Measurements from ENCODE around the gene SCARB2. TPM values are rescaled to one million over a fixed set of nuclear protein-coding genes. Genes with fewer than 3 reads are reported as not detected.

Gene SCARB2
- total RNA-seq, 1 donor from 2014 or later = 259 TPM

DNA sequence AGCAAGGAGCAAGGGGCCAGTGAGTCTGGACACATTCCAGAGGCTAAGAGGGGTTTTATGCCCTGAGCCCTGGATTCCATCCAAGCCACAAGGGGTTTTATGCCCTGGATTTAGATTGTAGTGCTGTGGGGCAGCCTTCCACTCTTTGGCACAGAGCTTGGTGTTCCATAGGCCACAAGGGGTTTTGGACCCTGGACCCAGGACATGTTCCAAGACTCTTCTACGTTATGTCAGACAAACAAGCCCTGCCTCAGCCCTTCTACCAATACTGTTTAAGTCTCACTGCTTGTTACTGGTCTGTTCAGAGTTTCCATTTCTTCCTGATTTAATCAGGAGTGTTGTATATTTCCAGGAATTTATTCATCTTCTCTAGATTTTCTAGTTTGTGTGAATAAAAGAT lies 12.8 kb upstream of the SCARB2 start:
- no peak for DNase-seq (ENCODE audit: low read depth)

DNA sequence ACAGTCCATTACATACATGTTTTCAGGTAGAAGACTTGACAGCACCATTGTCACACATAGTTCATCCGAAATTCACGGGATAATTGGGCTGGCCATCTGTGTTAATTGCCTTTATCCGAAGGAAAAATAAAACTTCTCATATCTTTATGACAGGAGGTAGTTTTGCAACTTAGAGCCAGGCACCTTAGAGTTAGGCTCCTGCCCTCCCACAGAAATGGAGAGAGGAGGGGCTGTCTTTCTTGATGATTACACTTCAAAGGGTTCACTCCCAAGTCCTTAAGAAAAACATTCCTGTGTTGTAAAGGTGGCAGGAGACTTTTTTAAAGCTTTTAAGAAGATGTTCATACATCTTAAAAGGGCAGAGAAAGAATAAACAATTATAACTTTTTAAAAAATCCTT lies 10.5 kb upstream of the SCARB2 start:
- DNase-seq (ENCODE audit: low read depth) = no peak

DNA sequence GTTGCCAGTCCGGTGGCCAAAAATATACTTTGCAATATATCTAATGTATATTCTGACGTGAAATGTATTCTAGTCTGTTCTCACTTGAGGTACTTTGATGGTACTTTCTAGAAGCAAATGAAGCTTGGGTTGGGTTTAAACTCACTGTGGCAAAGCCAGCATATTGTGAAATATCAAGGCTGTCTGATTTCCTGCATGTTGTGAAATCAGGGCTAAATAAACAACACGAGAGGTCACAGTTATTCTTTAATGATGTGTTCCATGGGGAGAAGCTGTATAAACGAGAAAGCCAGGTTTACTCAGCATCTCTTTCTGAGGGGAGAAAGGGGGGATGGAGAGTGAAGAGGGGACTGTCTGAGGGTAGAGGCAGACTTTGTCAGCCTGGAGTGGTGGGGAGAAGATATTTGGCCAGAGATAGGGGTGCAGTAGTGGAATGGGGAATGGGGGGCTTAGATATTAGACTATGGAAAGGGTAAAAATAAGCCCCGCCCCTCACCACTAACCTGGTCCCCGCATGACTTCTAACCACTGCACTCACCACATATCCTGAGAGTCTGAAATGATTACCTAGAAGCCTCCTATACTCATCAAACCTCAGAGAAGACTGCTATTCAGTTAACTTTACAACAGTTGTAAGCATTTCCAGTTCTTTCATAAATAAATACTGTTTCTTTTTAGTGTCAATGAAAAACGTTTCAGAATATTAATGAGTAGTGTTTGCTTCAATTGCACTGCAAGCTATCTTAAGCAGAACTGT lies 5.9 kb upstream of the SCARB2 start:
- peak; percentile 97 for DNase-seq (ENCODE audit: low read depth)

DNA sequence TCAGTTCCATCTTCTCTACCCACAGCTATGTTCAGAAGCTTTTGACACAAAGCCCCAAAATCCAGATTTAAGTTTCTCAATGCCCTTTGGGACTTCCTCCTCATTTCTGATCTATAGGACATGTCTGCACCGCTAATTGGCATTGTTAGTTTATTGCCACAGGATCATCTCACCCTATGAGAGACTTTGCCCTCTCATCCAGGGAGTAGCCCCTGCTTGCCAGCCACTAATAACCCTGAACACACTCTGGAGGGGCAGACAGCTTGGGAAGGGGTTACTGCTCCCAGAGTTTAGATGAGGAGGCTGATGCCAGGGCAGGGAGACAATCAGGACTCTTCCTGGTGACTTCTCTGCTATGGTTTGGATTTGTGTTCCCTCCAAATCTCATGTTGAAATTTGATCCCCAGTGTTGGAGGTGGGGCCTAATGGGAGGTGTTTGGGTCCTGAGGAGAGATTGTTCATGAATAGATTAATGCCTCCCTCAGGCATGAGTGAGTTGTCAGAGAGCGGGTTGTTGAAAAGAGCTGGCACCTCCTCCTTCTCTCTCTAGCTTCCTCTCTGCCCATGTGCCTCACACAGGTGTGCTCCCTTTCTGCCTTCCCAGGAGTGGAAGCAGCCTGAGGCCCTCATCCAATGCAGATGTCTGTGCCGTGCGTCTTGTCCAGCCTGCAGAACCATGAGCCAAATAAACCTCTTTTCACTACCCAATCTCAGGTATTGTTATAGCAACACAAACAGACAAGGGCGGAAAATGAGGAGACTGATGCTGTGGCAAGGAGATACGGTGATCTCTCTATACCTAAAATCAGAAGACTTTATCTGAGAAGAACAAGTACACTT lies 3.6 kb upstream of the SCARB2 start:
- no peak for DNase-seq (ENCODE audit: low read depth)

DNA sequence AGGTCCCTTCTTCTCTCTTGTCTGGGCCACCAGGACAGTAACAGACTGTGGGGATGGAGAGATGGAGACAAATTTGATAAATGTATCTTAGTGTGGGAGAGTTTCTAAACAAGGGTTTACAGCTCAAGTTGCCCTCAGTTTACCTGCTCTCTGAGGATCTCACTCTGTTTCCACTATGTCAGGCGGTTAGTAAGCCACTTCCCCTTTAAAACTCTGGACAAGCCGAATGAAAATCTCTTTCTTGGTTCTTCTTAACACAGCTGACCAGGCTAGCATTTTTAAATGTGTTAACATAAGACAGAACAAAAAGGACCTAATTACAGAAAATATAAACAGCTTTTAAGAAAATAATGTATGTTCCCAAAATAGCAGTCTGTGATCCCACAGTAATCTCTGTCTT lies 2.9 kb upstream of the SCARB2 start:
- no peak for DNase-seq (ENCODE audit: low read depth)

DNA sequence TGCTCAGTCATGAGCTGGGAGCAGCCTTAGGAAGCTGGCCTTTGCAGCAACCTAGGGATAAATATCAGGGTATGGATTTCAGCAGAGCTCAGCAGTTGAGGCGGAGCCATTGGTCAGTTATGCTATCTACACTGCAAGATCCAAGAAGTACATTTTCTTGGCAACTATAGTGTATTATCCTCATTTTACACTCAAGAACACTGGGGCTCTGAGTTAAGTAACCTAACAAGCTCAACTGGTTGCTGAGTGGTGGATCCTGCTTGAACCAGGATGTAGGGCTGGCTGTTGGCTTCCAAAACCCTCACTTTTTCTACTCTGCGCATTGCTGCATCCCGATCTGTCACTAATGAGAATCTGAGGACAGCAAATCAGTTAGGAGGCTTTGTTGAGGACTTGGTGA lies 1.5 kb upstream of the SCARB2 start:
- no peak for DNase-seq (ENCODE audit: low read depth)

DNA sequence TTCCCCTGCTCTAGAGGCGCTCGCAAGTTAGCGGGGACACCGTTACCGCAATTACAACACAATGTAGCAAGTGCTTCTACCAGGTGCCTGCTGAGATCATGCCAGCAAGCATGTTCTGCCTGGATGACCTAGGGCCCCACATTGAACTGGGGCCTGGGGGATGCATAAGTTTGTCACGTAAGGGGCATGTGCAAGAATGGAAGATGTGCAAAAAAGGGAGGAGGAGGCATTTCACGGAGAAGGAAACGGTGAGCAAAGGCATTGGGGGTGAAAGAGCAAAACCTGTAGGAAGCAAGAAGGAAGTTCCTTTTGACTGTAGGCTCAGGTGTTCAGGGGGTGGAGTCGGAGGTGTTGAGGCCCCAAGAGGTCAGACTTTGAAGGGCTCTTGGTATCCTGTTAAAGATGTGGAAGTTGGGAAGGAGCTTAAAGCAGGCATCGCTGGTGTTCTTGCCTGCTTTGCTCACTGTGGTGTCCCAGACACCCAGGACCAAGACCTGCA lies 602 bp upstream of the SCARB2 start:
- no peak for DNase-seq (ENCODE audit: low read depth)

DNA sequence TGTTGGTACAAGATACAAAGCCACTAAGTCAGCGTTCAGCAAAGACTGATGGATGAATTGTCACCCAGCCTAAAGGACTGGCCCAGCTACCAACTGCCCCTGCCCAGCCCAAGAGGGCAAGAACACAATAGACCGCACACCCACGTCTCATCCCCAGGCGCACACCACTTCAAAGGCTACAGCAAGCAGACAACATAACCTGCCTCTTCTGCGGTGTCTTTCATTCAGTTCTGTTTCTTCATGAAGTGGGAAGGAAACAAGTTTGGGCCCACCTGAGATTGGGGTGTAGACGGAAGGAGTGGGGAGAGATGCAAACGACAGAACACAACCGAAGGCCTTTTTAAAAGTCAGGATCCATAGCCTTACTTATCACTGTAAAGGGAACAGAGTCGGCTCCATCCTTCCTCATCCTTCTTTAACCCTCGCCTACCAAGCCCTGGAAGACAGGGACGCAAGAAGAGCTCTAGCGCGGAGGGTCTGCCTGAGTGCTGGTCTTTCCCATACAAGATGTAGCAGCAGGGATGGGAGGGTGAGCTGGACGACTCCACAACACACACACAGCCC lies 691 bp downstream of the SCARB2 start:
- DNase-seq (ENCODE audit: low read depth) = no peak

DNA sequence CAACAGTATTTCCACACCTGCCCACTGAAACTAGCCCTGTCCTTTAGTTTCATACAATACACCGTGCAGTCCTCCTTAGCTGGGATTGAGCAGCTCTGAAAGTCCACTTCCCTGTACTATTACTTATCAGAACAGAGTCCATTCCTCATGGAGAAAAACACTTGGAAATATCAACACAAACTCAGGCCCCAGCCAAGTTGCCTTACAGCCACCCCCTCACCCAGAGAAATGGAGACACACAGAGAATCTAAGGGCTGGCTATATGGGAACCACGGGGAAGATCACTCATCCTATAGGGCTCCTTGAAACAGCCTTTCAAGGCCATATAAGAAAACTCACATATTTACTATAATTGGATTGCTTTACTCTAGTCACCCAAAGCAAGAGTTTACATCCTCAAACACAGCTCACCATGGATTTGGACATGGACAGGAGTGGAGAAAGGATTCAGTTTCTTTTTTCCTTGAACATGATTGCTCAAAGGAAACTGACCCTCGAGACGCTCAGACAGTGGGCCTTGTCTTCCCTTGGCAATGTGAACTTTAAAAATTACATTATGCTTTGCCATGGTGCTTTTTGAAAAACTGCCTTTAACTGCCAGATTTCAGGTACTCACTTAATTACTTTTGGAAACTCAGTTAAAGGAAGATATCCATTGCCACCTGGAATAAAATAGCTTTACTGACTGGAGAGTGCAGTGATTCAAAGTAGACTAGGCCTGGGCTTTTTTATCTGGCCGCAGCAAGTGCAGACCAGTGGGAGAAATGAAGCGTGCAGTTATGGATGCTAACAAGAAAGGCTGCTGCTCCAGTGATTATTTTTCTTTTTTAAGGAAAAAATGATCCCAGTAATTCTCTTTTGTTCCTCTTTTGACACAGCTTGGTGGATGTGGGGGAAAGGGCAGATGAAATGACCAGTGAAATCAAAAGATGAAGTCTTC lies 1.6 kb downstream of the SCARB2 start:
- DNase-seq (ENCODE audit: low read depth) = no peak

DNA sequence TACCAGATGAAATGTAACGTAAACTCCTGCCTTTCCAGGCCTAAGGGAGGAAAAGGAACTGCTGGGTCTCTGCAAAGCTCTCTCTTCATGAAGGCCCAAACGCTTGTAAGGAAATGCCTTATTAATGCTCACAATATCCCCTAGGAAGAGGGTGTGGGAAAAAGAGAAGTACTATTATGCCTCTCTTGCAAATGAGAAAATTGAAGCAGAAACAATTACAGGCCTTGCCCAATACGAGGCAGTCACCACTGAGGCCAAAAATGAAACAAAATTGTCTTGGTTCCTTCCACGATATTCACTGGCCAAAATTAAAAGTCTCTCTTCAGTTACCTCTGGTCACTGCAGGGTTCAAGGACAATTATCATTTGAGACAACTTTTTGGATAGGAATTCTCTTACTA lies 3.2 kb downstream of the SCARB2 start:
- no peak for DNase-seq (ENCODE audit: low read depth)

DNA sequence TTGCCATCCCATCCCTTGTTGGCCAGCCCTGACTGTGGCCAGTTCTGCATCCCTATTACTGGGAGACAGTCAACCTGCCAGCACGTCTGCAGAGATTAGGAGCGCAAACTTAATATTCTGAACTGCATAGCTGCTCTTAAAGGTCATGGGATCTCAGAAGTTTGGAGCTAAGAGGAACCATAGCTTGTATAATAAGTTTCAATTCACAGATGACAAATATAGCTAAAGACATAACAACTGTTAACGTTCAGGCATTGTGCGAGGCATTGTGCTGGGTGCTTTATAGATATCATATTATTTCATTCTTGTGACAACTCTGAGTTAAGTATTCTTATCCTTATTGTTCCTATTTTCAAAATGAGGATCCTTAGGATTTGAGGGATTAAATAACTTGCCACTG lies 3.7 kb downstream of the SCARB2 start:
- no peak for DNase-seq (ENCODE audit: low read depth)

DNA sequence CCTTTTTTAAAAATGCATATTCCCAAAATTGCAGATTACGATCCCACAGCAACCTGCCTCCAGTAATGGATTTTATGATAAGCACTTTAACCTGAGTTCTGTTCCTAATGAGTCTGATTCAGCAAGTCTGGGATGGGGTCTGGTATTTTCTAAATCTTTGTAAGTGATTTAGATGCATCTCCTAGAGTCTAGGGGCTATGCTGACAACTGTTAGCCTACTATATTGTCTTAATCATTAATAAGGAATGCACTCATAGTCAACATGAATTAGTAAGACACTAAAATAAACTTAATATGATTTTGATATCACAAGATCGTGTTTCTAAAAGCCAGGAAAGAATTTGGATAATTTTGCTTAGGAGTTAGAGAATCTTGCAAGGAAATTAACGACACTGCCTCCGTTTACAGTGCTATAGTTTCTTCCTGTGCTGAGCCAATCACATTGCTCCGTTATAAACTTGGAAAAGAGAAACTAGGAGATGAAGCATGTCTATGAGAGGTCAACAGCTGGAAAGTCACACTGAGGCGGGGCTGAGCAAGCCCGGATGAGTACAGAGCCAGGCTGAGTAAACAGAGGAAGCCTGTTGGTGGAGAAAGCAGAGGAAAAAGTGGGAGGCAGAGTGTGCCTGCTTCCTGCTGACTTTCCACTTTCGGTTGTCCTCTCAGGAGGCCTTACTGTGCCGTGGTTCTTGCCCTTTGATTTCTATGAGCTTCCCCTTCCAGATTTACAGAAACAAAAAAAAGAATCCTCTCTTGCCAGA lies 5.4 kb downstream of the SCARB2 start:
- peak; percentile 74 for DNase-seq (ENCODE audit: low read depth)

DNA sequence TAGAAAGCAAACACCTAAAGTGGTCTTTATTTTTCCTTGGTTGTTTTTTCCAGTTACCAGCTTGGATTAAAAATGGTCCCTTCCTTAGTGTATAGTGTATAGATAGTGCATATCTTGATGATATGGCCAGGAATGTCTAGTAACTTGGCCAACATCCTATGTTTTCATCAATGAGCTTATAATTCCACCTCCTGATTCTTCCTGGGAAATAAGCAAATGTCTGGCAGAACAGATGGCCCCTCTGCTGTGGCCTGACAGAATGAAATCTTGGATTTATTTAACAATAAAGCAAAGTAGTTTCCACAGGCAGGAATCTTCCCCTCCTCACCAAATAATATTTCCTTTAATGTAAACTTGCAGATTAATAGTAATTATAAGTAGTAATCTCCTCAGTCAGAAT lies 6.1 kb downstream of the SCARB2 start:
- no peak for DNase-seq (ENCODE audit: low read depth)

DNA sequence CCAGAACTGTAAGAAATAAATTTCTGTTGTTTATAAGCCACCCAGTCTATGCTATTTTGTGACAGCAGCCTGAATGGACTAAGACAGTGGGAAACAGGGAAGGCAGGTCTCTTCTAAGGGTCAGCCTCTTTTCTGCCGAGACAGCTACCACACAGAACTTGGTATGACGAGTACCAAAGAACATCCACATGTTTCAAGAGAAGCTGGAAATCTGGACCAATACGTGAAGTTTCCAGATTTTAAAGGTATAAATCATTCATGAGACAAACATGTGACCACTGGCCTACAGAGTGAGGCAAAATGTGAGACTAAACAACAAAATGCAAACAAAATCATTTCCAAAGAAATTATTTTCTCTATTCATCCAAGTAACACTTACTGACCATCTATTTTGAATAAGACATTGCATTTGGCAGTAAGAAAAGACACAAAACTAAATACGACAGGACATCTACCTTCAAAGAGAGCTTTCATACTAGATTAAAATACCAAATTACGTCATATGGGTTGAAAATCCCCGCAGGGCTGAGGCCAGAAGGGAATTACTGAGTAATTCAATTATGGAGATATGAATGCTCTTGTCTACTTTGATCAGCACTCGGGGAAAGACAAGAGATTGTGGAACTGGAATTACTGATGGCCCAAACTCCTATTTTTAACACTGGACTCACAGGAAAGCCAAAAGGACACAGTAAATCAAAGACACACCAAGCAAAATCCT lies 7.2 kb downstream of the SCARB2 start:
- DNase-seq (ENCODE audit: low read depth) = no peak

DNA sequence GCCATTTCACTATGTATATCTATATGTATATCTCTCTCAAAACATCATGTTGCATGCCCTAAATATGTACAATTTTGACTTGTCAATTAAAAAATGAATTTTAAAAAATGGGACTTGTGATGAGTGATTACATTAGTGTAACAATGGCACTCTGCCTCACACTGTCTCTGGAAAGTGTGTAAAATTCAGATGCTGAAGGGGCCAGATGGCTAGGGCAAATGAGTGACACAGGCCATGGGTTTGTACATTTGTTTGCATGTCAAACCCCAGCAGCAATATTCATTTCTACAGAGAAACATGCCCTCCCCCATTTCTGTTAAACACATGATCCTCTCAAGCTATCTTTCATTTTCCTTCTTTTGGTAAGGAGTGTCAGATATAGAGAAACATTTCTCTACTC lies 8.1 kb downstream of the SCARB2 start:
- no peak for DNase-seq (ENCODE audit: low read depth)

DNA sequence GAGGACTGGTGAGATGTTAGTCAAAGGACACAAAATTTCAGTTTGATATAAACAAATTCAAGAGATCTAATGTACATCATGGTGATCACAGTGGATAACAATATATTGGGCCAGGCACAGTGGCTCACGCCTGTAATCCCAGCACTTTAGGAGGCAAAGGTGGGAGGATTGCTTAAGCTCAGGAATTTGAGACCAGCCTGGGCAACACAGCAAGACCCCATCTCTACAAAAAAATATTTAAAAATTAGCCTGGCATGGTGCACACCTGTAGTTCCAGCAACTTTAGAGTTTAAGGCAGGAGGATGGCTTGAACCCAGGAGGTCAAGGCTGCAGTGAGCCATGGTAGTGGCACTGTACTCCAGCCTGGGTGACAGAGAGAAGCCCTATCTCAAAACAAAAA lies 8.7 kb downstream of the SCARB2 start:
- no peak for DNase-seq (ENCODE audit: low read depth)

DNA sequence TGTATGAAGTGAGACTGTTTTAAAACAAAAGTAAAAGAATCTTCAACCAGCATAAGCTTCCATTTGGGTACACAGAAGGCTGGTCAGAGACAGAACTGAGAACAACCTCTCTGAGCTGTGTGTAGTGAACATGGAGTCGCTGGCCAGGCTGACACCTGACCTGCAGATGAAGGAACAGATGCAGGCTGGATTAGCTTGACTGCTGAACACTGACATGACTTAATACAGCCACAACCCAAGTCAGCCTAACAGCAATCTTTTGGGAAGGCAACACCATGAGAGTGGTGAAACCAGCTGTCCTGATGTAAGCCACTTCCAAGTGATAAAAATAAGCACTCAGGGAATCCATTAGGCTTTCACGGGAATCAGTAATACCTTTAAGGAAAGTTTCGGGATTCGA lies 10.1 kb downstream of the SCARB2 start:
- no peak for DNase-seq (ENCODE audit: low read depth)

DNA sequence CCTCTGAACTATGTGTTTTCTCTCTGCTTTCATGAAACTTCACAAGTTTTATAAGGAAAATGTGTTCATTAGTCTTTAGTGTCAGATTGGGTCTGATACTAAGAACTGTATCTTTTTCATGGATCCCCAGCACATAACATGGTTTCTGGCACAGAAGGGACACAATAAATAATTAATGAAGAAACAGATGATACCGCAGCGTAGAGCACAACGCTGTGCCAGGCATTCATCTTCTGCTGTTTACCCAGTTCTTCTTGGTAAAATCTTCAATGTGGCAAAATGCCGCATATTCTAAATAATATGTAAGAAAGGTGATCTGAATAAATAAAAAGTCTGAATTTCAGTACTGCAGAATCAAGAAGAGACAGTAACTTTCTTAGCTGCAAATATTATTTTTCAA lies 12.3 kb downstream of the SCARB2 start:
- DNase-seq (ENCODE audit: low read depth) = no peak

DNA sequence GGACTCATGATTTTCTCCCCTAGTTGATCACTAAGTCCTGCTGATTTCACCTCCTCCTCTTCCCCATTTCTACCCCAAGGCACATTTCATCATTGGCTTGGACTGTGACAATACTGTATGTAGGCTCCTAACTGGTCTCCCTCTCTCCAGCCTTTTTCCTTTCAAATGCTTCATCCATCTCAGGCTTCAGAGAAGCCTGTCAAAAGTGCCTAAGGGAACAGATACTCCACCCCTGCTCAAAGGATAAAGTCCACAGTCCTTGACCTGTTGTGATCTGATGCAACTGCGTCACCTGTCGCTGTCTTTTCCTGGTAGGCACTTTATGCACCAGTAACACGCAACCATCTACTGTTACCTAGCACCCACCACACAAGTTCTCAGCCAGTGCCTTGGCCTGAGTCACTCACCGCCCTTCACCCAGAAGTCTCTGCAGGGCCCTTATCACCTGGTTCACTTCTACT lies 12.8 kb downstream of the SCARB2 start:
- peak; percentile 89 for DNase-seq (ENCODE audit: low read depth)

DNA sequence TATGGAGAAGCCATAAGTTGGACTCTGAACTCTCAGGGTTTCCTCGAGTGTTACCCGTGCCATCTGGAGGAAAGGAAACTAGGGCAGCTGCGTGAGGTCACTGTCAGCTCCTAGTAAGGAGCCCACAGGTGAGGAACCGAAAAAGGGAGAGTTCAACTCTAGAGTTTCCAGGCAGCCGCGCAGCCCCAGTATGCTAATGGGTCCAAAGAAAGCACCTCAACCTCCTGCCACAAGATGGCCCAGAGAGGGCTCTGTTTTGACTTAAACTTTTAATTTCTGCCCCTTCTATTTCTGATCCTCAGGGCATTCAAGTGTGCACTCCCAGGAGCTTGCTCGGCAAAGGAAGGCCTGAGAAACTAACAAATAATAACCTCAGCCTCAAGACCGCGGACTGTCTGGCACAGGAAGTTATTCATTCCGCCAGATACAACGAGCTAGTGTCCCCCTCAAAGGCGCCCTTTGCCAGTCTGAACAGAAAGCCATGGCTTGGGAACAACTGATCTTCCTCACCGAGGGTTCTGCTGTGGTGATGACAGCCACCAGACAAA lies 13.9 kb downstream of the SCARB2 start:
- DNase-seq (ENCODE audit: low read depth) = peak; percentile 58

Measured in renal cortical epithelial cell (primary cell).